GM06990 (cell line): ENCODE results near the gene MRPS22.

Source experiments
- DNase-seq: peaks from one replicate; pipeline ENCODE4 v3.0.0-alpha.2; 2011; ENCODE audit not compliant: insufficient read length; ENCODE audit errors: extremely low read depth
- H3K27me3 ChIP-seq: replicated peaks from 2 replicates; pipeline ENCODE4 v1.6.0; 2011; ENCODE audit warnings: low read length; ENCODE audit not compliant: control insufficient read depth, insufficient read depth
- H3K36me3 ChIP-seq: 2 replicates; pipeline ENCODE4 v1.5.1; 2011; ENCODE audit warnings: low read length; ENCODE audit not compliant: control insufficient read depth, insufficient read depth
- H3K4me3 ChIP-seq: replicated peaks from 2 replicates; pipeline ENCODE4 v1.5.1; 2011; ENCODE audit warnings: low read depth, mild to moderate bottlenecking, control low read depth, low read length
- TF ChIP-seq, protein P1 (sequence below): IDR thresholded peaks from 2 replicates; pipeline ENCODE4 v1.5.1; 2011; ENCODE audit warnings: low read length, control low read depth, mild to moderate bottlenecking, inconsistent platforms; ENCODE audit not compliant: insufficient read depth, poor library complexity, severe bottlenecking

MRPS22 gene

DNA sequence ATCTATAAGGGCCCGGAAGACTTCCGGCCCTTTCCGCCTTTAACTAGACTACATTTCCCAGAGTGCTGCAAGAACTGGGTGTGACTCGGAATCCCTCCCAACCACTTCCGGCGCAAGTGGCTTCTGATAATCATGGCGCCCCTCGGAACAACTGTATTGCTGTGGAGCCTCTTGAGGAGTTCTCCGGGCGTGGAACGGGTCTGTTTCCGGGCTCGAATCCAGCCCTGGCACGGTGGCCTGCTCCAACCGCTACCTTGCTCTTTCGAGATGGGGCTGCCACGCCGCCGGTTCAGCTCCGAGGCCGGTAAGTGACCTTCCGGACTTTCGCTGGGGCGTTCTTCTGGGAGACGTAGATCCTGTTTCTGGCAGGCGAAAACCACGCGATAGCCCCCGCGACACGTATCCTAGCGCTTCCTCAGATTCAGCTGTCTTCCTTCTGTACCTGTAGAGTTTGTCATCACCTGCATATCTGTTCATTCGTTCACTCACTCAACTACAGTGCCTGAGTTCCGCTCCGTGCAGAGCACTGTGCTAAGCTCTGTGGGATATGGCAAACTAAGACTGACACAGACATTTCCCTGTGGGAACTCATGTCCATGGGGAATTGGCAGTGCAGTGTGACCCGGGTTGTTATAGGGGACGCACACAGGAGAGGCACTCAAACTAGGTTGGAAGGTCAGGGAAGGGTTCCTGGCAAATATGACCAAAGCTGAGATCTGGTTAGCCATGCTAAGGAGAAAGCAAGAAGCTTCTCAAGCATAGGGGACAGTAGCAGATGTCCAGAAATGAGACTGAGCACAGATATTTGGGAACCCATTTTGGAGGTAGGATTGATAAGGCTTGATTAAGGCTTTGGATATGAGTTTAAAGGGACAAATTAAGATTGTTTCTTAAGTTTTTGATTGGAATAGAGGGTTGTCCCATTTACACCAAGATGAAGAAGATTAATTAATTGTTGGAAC is at the start of gene MRPS22:
TSS of gene MRPS22 (plus strand) at position 126 of the 962 bp plus-strand sequence. CDS start at position 133, 7 bp downstream.
- TF ChIP-seq, protein P1, sequence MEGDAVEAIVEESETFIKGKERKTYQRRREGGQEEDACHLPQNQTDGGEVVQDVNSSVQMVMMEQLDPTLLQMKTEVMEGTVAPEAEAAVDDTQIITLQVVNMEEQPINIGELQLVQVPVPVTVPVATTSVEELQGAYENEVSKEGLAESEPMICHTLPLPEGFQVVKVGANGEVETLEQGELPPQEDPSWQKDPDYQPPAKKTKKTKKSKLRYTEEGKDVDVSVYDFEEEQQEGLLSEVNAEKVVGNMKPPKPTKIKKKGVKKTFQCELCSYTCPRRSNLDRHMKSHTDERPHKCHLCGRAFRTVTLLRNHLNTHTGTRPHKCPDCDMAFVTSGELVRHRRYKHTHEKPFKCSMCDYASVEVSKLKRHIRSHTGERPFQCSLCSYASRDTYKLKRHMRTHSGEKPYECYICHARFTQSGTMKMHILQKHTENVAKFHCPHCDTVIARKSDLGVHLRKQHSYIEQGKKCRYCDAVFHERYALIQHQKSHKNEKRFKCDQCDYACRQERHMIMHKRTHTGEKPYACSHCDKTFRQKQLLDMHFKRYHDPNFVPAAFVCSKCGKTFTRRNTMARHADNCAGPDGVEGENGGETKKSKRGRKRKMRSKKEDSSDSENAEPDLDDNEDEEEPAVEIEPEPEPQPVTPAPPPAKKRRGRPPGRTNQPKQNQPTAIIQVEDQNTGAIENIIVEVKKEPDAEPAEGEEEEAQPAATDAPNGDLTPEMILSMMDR: no peak

DNA sequence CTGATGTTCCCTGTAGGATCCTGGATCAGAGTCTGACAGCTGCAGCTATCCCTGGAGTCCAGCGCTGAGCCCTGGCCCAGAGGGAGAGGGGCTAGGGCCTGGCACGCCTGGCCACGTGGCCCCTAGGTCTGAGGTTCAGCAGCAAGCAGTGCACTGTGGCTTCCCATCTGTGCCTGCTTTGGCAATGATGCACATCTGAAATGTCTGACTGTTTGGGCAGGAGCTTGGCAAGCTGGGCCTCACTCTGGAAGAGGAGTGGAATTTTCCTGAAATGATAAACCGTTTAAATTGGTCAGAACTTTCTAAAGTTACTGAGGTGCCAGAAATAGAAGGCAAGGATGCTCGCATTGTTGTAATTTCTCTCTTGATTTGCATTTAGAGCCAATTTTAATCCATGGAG is 48.8 kb upstream of the MRPS22 start:
- H3K36me3 ChIP-seq: no peaks in the 10 kb centered on the region
- no peak overlapping the region for H3K4me3 ChIP-seq
- H3K27me3 ChIP-seq: no peaks in the 10 kb centered on the region; the same call in 1 of the 2 replicates
- no peak for DNase-seq
- TF ChIP-seq, protein P1: no peak

More for the DNA sequence above, at the start of gene MRPS22:
- Histone ChIP-seq H3K27me3 (no peaks in the 10 kb centered on the region), H3K4me3 (peak within 1 kb of the TSS; percentile 98), H3K36me3 (peaks cover 3% of the 10 kb centered on the region)
- peak; percentile 86 for DNase-seq

DNA sequence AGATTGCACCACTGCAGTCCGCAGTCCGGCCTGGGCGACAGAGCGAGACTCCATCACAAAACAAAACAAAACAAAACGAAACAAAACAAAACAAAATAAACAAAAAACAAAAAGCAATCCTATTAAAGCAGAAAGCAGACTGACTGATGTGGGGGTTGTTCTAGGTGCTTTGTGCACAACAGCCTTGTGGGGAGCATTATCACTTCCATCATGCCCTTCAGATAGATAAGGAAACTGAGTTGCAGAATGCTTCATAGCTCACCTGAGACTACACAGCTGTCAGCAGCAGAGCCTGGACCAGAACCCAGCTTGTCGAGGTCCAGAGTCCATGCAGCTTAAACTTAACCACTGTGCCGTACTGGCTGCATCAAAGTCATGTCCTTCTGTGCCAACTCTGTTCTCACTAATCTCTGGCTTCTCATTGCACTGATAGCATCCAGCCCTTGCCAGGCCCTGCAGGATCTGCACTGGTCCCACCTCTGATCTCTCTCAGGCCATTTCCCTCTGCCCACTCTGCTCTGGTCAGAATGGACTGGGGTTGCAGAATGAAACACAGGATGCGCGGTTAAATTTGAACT is 47.6 kb upstream of the MRPS22 start:
- DNase-seq: no peak
- no peaks in the 10 kb centered on the region; the same call in 1 of the 2 replicates for H3K27me3 ChIP-seq
- H3K36me3 ChIP-seq: no peaks in the 10 kb centered on the region
- TF ChIP-seq, protein P1: no peak
- no peak overlapping the region for H3K4me3 ChIP-seq

DNA sequence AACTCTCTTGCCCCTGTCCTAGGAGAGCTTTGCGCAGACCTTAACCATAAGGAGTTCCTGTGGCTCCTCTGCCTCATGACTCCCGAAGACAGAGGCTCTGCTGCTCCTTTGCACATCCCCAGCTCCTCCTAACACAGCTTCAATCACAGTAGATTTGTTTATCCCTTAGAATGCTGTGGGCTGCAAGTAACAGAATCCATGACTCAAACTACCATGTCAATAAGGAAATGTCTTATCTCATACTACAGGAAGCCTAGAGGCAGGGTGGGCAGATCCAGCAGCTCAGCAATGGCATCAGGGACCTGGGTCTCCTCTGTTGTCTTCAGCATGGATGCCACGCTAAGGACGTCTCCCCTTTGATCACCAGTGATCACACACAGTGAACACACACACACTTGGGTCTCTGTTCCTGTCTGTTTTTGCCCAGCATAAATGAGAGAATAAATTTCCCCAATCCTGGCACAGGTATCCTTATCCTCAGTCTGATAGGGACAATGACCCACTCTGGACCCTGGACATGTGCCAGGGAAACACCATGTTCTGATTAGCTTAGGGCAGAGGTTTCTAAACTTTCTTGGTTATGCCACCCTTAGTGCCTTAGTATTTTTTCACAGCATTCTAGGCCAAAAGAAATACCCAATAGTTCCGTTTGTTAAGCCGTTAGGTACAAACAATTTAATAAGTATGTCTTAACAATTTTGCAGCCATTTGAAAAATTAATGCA is 46.1 kb upstream of the MRPS22 start:
- H3K27me3 ChIP-seq: no peaks in the 10 kb centered on the region; the same call in 1 of the 2 replicates
- DNase-seq: no peak
- no peak overlapping the region for H3K4me3 ChIP-seq
- TF ChIP-seq, protein P1: no peak
- no peaks in the 10 kb centered on the region for H3K36me3 ChIP-seq

DNA sequence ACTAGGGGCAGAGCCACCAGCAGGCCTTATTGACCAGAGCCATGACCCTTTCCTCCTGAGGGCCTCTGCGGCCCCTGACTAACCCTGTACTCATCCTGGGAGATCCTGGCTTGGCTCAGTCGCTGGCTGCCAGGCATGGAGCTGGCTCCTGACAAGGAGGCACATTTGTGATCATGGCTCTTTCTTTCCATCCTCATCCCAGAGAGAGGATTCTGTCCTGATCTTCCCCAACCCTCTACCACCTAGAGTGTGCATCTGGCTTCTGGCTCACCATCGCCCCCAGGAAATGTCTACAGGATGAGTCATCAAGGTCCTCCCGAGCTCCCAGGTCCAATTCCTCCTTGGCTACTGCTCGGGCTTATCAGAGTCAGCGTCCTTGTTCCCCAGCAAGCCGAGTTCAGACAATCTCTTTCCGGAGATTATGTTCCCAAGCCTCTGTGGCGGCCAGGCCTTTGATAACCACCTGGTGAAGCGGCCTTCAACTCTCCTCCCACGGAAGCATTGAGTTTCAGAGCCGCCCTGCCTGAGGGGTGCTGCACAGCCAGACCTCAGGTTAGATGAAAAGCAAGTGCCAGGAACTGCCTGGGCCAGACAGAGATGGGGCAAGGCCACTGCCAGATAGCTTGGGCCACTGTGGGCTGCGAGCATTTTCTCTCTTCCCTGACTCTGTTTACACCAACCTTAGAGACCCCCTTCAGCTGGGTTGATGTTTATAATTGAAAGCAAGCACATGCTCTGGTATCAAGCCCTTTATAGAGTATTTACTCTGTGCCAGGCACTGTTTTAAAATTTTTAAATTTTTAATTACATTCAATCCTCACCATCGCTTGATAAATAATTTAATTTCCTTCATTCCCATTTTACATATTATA is 44.3 kb upstream of the MRPS22 start:
- TF ChIP-seq, protein P1: no peak
- Histone ChIP-seq H3K36me3 (no peaks in the 10 kb centered on the region), H3K4me3 (no peak overlapping the region), H3K27me3 (no peaks in the 10 kb centered on the region; the same call in 1 of the 2 replicates)
- no peak for DNase-seq
